Measurements from ENCODE around the gene ANKRD10.

- TF ChIP-seq POLR2AphosphoS5 (IDR thresholded peaks at IDR 0.05; ENCODE audit: low read depth) = no peak
- no peak for TF ChIP-seq CTCF (IDR thresholded peaks at IDR 0.05; ENCODE audit: insufficient read depth, low read length)
- TF ChIP-seq, protein P1, sequence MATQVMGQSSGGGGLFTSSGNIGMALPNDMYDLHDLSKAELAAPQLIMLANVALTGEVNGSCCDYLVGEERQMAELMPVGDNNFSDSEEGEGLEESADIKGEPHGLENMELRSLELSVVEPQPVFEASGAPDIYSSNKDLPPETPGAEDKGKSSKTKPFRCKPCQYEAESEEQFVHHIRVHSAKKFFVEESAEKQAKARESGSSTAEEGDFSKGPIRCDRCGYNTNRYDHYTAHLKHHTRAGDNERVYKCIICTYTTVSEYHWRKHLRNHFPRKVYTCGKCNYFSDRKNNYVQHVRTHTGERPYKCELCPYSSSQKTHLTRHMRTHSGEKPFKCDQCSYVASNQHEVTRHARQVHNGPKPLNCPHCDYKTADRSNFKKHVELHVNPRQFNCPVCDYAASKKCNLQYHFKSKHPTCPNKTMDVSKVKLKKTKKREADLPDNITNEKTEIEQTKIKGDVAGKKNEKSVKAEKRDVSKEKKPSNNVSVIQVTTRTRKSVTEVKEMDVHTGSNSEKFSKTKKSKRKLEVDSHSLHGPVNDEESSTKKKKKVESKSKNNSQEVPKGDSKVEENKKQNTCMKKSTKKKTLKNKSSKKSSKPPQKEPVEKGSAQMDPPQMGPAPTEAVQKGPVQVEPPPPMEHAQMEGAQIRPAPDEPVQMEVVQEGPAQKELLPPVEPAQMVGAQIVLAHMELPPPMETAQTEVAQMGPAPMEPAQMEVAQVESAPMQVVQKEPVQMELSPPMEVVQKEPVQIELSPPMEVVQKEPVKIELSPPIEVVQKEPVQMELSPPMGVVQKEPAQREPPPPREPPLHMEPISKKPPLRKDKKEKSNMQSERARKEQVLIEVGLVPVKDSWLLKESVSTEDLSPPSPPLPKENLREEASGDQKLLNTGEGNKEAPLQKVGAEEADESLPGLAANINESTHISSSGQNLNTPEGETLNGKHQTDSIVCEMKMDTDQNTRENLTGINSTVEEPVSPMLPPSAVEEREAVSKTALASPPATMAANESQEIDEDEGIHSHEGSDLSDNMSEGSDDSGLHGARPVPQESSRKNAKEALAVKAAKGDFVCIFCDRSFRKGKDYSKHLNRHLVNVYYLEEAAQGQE (IDR thresholded peaks at IDR 0.05; ENCODE audit: insufficient replicate concordance, low read depth) = no peak
Observed at GRCh38 chr13:110884517-110884916, 30.4 kb downstream of the ANKRD10 start.

Data from HL-60 (cell line).